ENCODE results near the gene NFIX.

Gene NFIX

DNA sequence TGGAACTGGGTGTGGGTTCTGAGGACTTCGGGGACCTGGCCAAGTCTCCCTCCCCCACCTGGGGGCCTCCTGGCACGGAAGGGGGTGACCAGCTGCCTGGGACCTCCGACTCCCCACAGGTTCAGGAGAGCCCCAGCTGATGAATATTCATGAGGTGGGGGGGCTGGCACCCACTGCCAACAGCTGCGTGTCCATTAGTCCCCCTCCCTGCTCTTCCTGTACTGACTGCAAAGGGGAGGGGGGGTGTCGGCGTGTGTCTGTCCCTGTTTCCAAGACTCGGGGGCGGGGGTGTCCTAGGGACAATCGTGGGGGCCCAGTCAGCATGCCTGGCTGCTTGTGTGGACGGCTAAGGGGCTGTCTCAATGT lies 10.6 kb upstream of the NFIX start:
- Histone ChIP-seq H3K9ac (ENCODE audit: low read length) (peak overlapping the region; percentile 32), H3K36me3 (ENCODE audit: control insufficient read depth, insufficient read depth, low read length) (no peaks in the 10 kb centered on the region), H3K27me3 (ENCODE audit: control insufficient read depth, insufficient read depth, low read length) (peaks cover 11% of the 10 kb centered on the region), H3K4me1 (ENCODE audit: control insufficient read depth, insufficient read depth, low read length) (peaks cover 34% of the 10 kb centered on the region), H3K4me3 (ENCODE audit: low read length) (no peak overlapping the region), H3K9me3 (ENCODE audit: control insufficient read depth, low read length) (no peaks in the 10 kb centered on the region)

DNA sequence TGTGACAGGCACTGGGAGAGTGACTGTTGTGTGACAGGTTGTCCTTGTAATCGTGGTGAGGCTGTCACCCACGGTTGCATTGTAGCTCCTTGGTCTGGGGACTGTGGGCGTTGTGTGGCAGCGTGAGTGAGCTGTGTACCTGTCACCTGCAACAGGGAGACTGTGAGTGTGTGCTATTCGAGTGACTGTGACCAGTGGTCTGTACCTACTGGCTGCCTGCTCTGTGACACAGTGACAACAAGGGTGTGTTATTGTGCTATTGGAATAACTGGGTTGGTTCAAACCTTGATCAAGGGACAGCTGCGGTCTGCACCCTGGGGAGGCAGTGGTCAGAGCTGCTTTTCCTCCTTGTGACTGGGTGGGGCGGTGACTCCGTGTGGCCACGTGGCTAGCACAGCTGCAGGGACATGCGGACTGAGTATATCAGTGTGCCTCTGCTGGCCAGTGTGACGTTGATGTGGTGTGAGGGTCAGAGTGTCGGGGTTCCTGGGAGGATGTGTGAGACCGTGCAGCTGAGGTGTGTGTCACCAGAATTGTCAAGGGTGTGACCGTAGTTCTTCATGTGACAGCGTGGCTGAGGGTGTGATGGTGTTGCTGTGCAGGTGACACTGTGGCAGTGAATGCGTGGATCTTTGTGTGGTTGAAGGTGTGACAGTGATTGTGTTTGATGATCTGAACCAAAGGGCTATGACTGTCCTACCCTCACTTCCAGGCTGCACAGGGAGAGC lies 10.1 kb upstream of the NFIX start:
- H3K4me3 ChIP-seq (ENCODE audit: low read length), result no peak overlapping the region
- no peaks in the 10 kb centered on the region for H3K9me3 ChIP-seq (ENCODE audit: control insufficient read depth, low read length)
- peaks cover 11% of the 10 kb centered on the region for H3K27me3 ChIP-seq (ENCODE audit: control insufficient read depth, insufficient read depth, low read length)
- no peaks in the 10 kb centered on the region for H3K36me3 ChIP-seq (ENCODE audit: control insufficient read depth, insufficient read depth, low read length)
- peaks cover 34% of the 10 kb centered on the region for H3K4me1 ChIP-seq (ENCODE audit: control insufficient read depth, insufficient read depth, low read length)
- peak overlapping the region; percentile 32 for H3K9ac ChIP-seq (ENCODE audit: low read length)

DNA sequence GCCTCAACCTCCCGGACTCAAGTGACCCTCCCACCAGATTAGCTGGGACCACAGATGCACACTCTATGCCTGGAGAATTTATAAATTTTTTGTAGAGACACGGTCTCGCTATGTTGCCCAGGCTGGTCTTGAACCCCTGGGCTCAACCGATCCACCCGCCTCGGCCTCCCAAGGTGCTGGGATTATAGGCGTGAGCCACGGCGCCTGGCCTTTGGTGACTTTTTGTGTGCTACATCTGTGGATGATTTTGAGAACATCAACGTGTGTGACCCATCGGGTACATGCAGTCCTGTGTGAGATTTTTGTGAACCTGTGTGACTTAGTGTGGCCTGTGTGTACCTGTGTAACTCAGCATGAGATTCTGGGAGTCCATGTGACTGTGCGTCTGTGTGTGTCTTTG lies 8.5 kb upstream of the NFIX start:
- H3K9ac ChIP-seq (ENCODE audit: low read length), result no peak overlapping the region
- H3K36me3 ChIP-seq (ENCODE audit: control insufficient read depth, insufficient read depth, low read length), result no peaks in the 10 kb centered on the region
- no peaks in the 10 kb centered on the region for H3K9me3 ChIP-seq (ENCODE audit: control insufficient read depth, low read length)
- H3K4me1 ChIP-seq (ENCODE audit: control insufficient read depth, insufficient read depth, low read length), result peaks cover 34% of the 10 kb centered on the region
- H3K27me3 ChIP-seq (ENCODE audit: control insufficient read depth, insufficient read depth, low read length), result peaks cover 11% of the 10 kb centered on the region
- H3K4me3 ChIP-seq (ENCODE audit: low read length), result no peak overlapping the region

DNA sequence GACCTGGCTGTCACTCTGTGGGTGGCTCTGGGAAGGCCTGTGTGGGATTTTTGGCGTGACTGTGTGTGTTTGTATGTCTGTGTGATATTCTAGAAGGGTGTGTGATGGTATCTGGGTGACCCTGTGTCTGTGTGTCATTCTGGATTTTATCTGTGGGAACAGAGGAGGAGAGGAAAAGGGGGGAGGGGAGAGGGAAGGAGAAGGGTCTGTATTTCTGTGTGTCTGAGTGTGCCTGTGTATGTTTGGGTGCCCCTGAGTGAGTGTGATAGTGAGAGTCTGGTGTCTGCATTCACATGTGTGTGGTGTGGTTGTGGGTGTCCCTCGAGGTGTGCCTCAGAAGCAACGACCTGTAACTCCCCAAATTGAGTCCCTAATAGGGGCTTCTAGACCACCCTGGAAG lies 8.1 kb upstream of the NFIX start:
- no peak overlapping the region for H3K9ac ChIP-seq (ENCODE audit: low read length)
- peaks cover 11% of the 10 kb centered on the region for H3K27me3 ChIP-seq (ENCODE audit: control insufficient read depth, insufficient read depth, low read length)
- no peaks in the 10 kb centered on the region for H3K36me3 ChIP-seq (ENCODE audit: control insufficient read depth, insufficient read depth, low read length)
- no peak overlapping the region for H3K4me3 ChIP-seq (ENCODE audit: low read length)
- peaks cover 34% of the 10 kb centered on the region for H3K4me1 ChIP-seq (ENCODE audit: control insufficient read depth, insufficient read depth, low read length)
- H3K9me3 ChIP-seq (ENCODE audit: control insufficient read depth, low read length), result no peaks in the 10 kb centered on the region

DNA sequence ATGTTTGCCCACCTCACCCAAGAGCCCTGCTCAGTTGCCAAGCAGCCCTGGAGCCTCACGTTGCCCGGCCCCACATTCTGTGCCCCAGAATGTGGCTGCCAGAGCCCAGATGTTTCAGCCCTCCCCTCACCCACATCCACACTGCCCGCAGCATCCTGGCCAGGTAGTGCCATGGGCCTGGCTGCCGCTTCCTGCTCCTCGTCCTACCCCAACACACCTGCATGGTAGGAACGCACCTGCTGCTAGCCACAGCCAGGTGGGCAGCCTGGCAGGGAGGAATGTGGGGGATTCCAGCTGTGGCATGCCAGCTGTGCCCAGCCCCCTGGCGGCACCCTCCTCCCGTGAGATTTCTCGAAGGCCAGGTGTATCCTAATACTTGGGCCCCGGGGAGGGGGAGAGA lies 7.5 kb upstream of the NFIX start:
- no peak overlapping the region for H3K4me3 ChIP-seq (ENCODE audit: low read length)
- no peaks in the 10 kb centered on the region for H3K36me3 ChIP-seq (ENCODE audit: control insufficient read depth, insufficient read depth, low read length)
- peaks cover 34% of the 10 kb centered on the region for H3K4me1 ChIP-seq (ENCODE audit: control insufficient read depth, insufficient read depth, low read length)
- H3K9me3 ChIP-seq (ENCODE audit: control insufficient read depth, low read length), result no peaks in the 10 kb centered on the region
- peaks cover 5% of the 10 kb centered on the region for H3K27me3 ChIP-seq (ENCODE audit: control insufficient read depth, insufficient read depth, low read length)
- no peak overlapping the region for H3K9ac ChIP-seq (ENCODE audit: low read length)

DNA sequence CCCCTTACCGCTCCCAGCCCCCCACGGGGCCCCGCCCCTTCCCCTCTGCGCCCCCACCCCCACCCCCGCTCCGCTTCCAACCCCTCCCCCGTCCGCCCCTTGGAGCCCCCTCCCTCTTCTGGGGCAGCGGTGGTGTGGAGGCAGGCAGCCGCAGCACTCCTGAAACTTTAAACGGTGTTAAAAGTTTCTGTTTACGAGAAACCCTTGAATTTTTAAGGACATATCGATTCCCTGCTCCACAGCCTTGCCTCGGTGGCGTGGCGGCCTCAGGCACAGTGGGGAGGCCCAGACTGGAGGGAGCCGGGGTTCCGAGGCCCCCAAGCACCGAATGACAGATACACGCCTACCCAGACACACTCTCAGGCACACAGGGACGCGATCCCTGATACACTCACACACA lies 4.8 kb upstream of the NFIX start:
- H3K9me3 ChIP-seq (ENCODE audit: control insufficient read depth, low read length), result no peaks in the 10 kb centered on the region
- H3K4me3 ChIP-seq (ENCODE audit: low read length), result no peak overlapping the region
- no peaks in the 10 kb centered on the region for H3K36me3 ChIP-seq (ENCODE audit: control insufficient read depth, insufficient read depth, low read length)
- H3K27me3 ChIP-seq (ENCODE audit: control insufficient read depth, insufficient read depth, low read length), result peaks cover 5% of the 10 kb centered on the region
- H3K9ac ChIP-seq (ENCODE audit: low read length), result no peak overlapping the region
- H3K4me1 ChIP-seq (ENCODE audit: control insufficient read depth, insufficient read depth, low read length), result peaks cover 12% of the 10 kb centered on the region

DNA sequence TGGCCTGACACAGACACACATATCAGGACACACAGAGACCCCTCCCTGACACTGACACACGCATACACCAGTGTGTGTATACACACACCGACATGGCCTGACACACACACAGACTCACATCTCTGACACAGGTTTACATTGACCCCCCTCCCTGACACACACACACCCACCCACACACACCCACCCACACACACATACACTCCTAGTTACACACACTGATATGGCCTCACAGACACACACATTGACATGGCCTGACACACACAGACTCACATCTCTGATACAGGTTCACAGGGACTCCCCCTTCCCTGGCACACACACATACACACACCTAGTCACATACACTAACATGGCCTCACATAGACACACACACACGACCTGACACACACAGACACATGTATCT lies 4.4 kb upstream of the NFIX start:
- H3K4me1 ChIP-seq (ENCODE audit: control insufficient read depth, insufficient read depth, low read length), result peaks cover 8% of the 10 kb centered on the region
- no peaks in the 10 kb centered on the region for H3K9me3 ChIP-seq (ENCODE audit: control insufficient read depth, low read length)
- no peak overlapping the region for H3K4me3 ChIP-seq (ENCODE audit: low read length)
- no peaks in the 10 kb centered on the region for H3K36me3 ChIP-seq (ENCODE audit: control insufficient read depth, insufficient read depth, low read length)
- peaks cover 5% of the 10 kb centered on the region for H3K27me3 ChIP-seq (ENCODE audit: control insufficient read depth, insufficient read depth, low read length)
- no peak overlapping the region for H3K9ac ChIP-seq (ENCODE audit: low read length)

DNA sequence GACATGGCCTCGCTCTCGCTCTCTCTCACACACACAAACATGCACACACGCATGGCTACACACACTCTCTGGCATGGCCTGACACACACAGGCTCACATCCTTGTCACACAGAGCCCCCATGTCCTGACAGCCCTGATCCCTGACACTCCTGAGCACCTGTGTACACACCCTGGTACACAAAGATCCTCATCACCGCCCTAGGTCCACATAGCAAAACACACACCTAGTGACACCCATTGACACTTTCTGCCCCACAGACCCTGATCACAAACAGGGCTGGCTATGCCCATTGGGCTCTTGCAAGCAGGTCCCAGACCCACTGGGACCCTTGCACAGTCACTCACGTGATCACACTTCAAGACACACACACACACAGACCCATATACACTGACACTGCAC lies 4.0 kb upstream of the NFIX start:
- Histone ChIP-seq H3K9ac (ENCODE audit: low read length) (no peak overlapping the region), H3K27me3 (ENCODE audit: control insufficient read depth, insufficient read depth, low read length) (peaks cover 5% of the 10 kb centered on the region), H3K9me3 (ENCODE audit: control insufficient read depth, low read length) (no peaks in the 10 kb centered on the region), H3K4me3 (ENCODE audit: low read length) (no peak overlapping the region), H3K36me3 (ENCODE audit: control insufficient read depth, insufficient read depth, low read length) (no peaks in the 10 kb centered on the region), H3K4me1 (ENCODE audit: control insufficient read depth, insufficient read depth, low read length) (peaks cover 5% of the 10 kb centered on the region)

DNA sequence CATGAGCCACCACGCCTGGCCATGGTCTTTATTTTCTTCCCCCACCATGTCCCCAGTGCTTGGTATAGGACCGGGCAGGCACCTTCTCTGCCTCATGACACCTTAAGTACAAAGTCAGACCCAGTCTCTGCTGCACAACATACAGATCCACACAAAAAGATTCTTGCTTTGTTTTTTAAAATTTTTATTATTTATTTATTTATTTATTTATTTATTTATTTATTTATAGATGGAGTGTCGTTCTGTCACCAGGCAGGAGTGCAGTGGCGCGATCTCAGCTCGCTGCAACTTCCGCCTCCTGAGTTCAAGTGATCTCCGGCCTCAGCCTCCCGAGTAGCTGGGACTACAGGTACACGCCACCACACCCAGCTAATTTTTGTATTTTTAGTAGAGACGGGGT lies 2.5 kb upstream of the NFIX start:
- no peak overlapping the region for H3K9ac ChIP-seq (ENCODE audit: low read length)
- H3K36me3 ChIP-seq (ENCODE audit: control insufficient read depth, insufficient read depth, low read length), result no peaks in the 10 kb centered on the region
- no peaks in the 10 kb centered on the region for H3K9me3 ChIP-seq (ENCODE audit: control insufficient read depth, low read length)
- H3K4me1 ChIP-seq (ENCODE audit: control insufficient read depth, insufficient read depth, low read length), result peaks cover 16% of the 10 kb centered on the region
- H3K4me3 ChIP-seq (ENCODE audit: low read length), result no peak overlapping the region
- H3K27me3 ChIP-seq (ENCODE audit: control insufficient read depth, insufficient read depth, low read length), result no peaks in the 10 kb centered on the region

DNA sequence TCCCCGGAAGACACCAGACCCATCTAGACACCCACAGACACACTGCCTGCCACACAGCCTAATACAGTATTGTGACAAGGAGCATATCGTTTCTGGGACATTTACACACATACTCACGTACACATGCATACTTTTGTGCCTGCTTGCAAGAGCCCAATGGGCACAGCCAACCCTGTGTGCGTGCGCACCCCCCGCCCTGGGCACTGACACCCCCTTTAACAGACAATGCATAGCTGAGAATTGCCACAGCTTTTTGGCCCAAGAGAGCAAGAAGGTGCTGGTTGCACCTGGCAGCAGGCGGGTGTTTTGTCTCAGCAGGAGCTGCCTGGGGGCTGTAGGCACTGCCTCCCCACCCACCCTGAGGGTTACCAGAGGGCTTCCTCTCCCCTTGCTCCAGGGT lies 1.7 kb upstream of the NFIX start:
- Histone ChIP-seq H3K27me3 (ENCODE audit: control insufficient read depth, insufficient read depth, low read length) (no peaks in the 10 kb centered on the region), H3K9ac (ENCODE audit: low read length) (no peak overlapping the region)

DNA sequence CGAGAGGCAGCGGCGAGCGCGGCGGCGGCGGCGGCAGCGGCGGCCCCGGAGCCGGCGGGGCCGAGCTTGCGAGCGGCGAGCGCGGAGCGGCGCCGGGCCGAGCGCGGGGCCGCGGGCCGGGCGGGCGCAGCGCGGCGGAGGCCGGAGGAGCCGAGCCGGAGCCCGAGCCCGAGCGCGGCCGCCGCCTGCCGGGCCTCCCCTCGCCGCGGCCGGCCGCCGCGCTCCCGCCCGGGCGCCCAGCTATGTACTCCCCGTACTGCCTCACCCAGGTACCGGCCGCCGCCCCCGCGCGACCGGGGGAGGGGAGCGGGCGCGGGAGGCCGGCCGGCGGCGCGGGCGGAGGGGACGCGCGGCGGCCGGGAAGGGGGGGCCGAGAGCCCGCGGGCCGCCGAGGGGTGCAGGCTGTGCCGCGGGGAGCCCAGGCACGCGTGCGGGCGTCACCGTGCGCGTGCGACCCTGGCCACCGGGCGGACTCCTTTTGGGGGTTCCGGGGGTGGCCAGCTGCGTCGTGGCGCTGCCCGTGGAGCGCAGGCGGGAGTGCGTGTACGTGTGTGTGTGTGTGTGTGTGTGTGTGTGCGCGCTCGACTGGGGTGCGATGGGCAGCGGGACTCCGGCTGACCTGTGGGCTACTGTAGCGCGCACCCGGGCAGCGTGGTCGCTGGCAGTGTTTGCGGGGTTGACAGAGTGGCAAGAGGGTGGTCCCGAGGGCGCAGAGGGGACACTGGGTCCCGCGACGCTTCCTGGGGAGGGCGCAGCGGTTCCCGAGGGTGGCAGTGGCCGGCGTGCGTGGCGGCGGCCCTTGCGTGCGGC lies 526 bp downstream of the NFIX start:
- peak overlapping the region; percentile 69 for H3K9ac ChIP-seq (ENCODE audit: low read length)
- H3K27me3 ChIP-seq (ENCODE audit: control insufficient read depth, insufficient read depth, low read length), result no peaks in the 10 kb centered on the region
- peaks cover 21% of the 10 kb centered on the region for H3K4me1 ChIP-seq (ENCODE audit: control insufficient read depth, insufficient read depth, low read length)
- peak overlapping the region; percentile 50 for H3K4me3 ChIP-seq (ENCODE audit: low read length)
- no peaks in the 10 kb centered on the region for H3K9me3 ChIP-seq (ENCODE audit: control insufficient read depth, low read length)
- H3K36me3 ChIP-seq (ENCODE audit: control insufficient read depth, insufficient read depth, low read length), result no peaks in the 10 kb centered on the region

More for the DNA sequence above, 1.7 kb upstream of the NFIX start:
- peaks cover 21% of the 10 kb centered on the region for H3K4me1 ChIP-seq (ENCODE audit: control insufficient read depth, insufficient read depth, low read length)
- no peak overlapping the region for H3K4me3 ChIP-seq (ENCODE audit: low read length)
- H3K9me3 ChIP-seq (ENCODE audit: control insufficient read depth, low read length), result no peaks in the 10 kb centered on the region
- H3K36me3 ChIP-seq (ENCODE audit: control insufficient read depth, insufficient read depth, low read length), result no peaks in the 10 kb centered on the region

DNA sequence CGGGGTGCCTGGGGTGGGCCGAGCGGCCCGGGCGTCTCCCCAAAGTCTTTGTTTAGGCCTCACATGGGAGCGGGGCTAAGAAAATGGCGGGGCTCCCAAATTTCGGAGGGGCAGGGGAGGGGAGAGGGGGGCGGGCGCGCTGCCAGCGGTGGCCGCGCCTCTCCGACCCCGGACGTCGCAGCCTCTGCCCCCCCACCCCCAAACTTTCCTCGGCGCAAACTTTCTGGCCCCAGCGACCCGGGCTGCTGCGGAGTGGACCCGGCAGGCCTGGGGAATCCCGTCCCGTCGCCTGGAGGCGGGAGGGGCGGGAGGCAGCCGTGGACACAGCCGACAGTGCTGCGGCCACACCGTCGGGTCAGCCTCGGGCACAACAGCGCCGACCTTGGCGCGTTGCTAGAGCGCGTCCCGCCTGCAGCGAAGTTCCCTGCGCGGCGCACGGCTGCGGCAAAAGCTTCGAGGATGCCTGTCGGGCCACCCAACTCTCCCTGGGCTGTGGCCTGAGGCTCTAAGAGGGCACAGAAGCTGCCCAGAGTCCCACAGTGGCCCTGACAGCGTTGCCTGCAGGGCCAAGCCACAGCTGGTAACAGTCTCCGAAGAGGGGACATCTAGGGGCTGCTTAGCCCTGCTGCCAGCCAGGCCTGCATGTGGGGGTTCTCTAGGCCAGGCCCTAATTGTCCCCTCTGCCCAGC lies 1.3 kb downstream of the NFIX start:
- no peaks in the 10 kb centered on the region for H3K27me3 ChIP-seq (ENCODE audit: control insufficient read depth, insufficient read depth, low read length)
- peaks cover 26% of the 10 kb centered on the region for H3K4me1 ChIP-seq (ENCODE audit: control insufficient read depth, insufficient read depth, low read length)

More for the DNA sequence above, 1.3 kb downstream of the NFIX start:
- Histone ChIP-seq H3K4me3 (ENCODE audit: low read length) (peak overlapping the region; percentile 50), H3K36me3 (ENCODE audit: control insufficient read depth, insufficient read depth, low read length) (no peaks in the 10 kb centered on the region), H3K9me3 (ENCODE audit: control insufficient read depth, low read length) (no peaks in the 10 kb centered on the region), H3K9ac (ENCODE audit: low read length) (peak overlapping the region; percentile 69)
